Liver (tissue), 9 donors: Measurements from ENCODE around the gene CDK15. TPM values are rescaled to one million over a fixed set of nuclear protein-coding genes. Genes with fewer than 3 reads are reported as not detected.

ENCODE experiments used
- DNase-seq: peaks from one replicate; pipeline ENCODE4 v3.0.0-alpha.2; 2017; ENCODE audit warnings: low spot score
- H3K27ac ChIP-seq, 2 donors: one replicate each; pipeline ENCODE4 v1.7.0; 2013; ENCODE audit warnings: inconsistent platforms in 2 of 2, low read length in 2 of 2, control low read depth in 1 of 2, low read depth in 1 of 2, mild to moderate bottlenecking in 1 of 2
- H3K27me3 ChIP-seq, 4 donors: one replicate each; pipeline versions ENCODE4 v1.6.1 to v1.7.0; 2013; ENCODE audit warnings: low read length in 3 of 4, inconsistent platforms in 1 of 4, mild to moderate bottlenecking in 1 of 4, moderate library complexity in 1 of 4; ENCODE audit not compliant: control insufficient read depth in 4 of 4, insufficient read depth in 4 of 4
- H3K36me3 ChIP-seq, 4 donors: one replicate each; pipeline versions ENCODE4 v1.6.1 to v1.7.0; 2013; ENCODE audit warnings: low read length in 3 of 4, mild to moderate bottlenecking in 3 of 4, low read depth in 1 of 4, moderate library complexity in 1 of 4; ENCODE audit not compliant: control insufficient read depth in 4 of 4, insufficient read depth in 3 of 4
- H3K4me1 ChIP-seq, 4 donors: one replicate each; pipeline versions ENCODE4 v1.6.1 to v1.7.0; 2013; ENCODE audit warnings: low read length in 3 of 4, mild to moderate bottlenecking in 3 of 4, moderate library complexity in 1 of 4; ENCODE audit not compliant: control insufficient read depth in 4 of 4, insufficient read depth in 4 of 4
- H3K4me3 ChIP-seq, 3 donors: one replicate each; pipeline versions ENCODE4 v1.6.1 to v1.7.0; 2013; ENCODE audit warnings: low read length in 3 of 3, control low read depth in 1 of 3, low read depth in 1 of 3, mild to moderate bottlenecking in 1 of 3
- H3K9ac ChIP-seq, 2 donors: one replicate each; pipeline ENCODE4 v1.7.0; 2013; ENCODE audit warnings: low read length in 2 of 2, mild to moderate bottlenecking in 2 of 2, moderate library complexity in 2 of 2, control low read depth in 1 of 2, low read depth in 1 of 2
- H3K9me3 ChIP-seq, 4 donors: one replicate each; pipeline versions ENCODE4 v1.6.1 to v1.7.0; 2013; ENCODE audit warnings: low read length in 3 of 4; ENCODE audit not compliant: control insufficient read depth in 4 of 4
- ATF3 ChIP-seq: IDR thresholded peaks from 2 replicates; pipeline ENCODE4 v1.6.1; 2016; ENCODE audit warnings: antibody characterized with exemption
- CTCF ChIP-seq: fragments of 150-350 bp; IDR thresholded peaks from 2 replicates; pipeline ENCODE4 v1.5.1; 2017; ENCODE audit warnings: improper control_type of control experiment, low read depth, low read length; ENCODE audit not compliant: missing input control
- EGR1 ChIP-seq, 2 donors: IDR thresholded peaks; 2 replicates each; pipeline ENCODE4 v1.6.1; 2016 to 2018; ENCODE audit warnings: antibody characterized with exemption in 2 of 2, low read depth in 2 of 2
- FOXA1 ChIP-seq: IDR thresholded peaks from 2 replicates; pipeline ENCODE4 v1.6.1; 2016; ENCODE audit warnings: antibody characterized with exemption
- FOXA2 ChIP-seq: IDR thresholded peaks from 2 replicates; pipeline ENCODE4 v1.6.1; 2016; ENCODE audit warnings: antibody characterized with exemption
- GABPA ChIP-seq, 2 donors: IDR thresholded peaks in 1 of 2; conservative IDR thresholded peaks in 1 of 2; 2 replicates each; pipeline ENCODE4 v1.6.1; 2016; ENCODE audit warnings: antibody characterized with exemption in 2 of 2, mild to moderate bottlenecking in 1 of 2, moderate library complexity in 1 of 2
- HNF4A ChIP-seq, 2 donors: conservative IDR thresholded peaks; 2 replicates each; pipeline ENCODE4 v1.6.1; 2016; ENCODE audit warnings: antibody characterized with exemption in 2 of 2, mild to moderate bottlenecking in 2 of 2
- JUND ChIP-seq, 2 donors: IDR thresholded peaks; 2 replicates each; pipeline ENCODE4 v1.6.1; 2016; ENCODE audit warnings: antibody characterized with exemption in 2 of 2
- MAX ChIP-seq: IDR thresholded peaks from 2 replicates; pipeline ENCODE4 v1.6.1; 2016; ENCODE audit warnings: antibody characterized with exemption
- NR2F2 ChIP-seq: IDR thresholded peaks from 2 replicates; pipeline ENCODE4 v1.6.1; 2016; ENCODE audit warnings: antibody characterized with exemption
- RAD21 ChIP-seq, 2 donors: IDR thresholded peaks; 2 replicates each; pipeline ENCODE4 v1.6.1; 2016; ENCODE audit warnings: antibody characterized with exemption in 2 of 2, mild to moderate bottlenecking in 2 of 2
- REST ChIP-seq: IDR thresholded peaks from 2 replicates; pipeline ENCODE4 v1.6.1; 2016; ENCODE audit warnings: antibody characterized with exemption, mild to moderate bottlenecking
- RXRA ChIP-seq, 2 donors: IDR thresholded peaks; 2 replicates each; pipeline ENCODE4 v1.6.1; 2017 to 2018; ENCODE audit warnings: antibody characterized with exemption in 2 of 2, mild to moderate bottlenecking in 1 of 2
- SP1 ChIP-seq: IDR thresholded peaks from 2 replicates; pipeline ENCODE4 v1.6.1; 2018; ENCODE audit warnings: antibody characterized with exemption, mild to moderate bottlenecking
- YY1 ChIP-seq: IDR thresholded peaks from 2 replicates; pipeline ENCODE4 v1.6.1; 2016; ENCODE audit warnings: antibody characterized with exemption, mild to moderate bottlenecking
- ZBTB33 ChIP-seq: IDR thresholded peaks from 2 replicates; pipeline ENCODE4 v1.6.1; 2016; ENCODE audit warnings: antibody characterized with exemption
- WGBS: extraction: QIAGEN DNeasy Blood & Tissue Kit; methylation state at CpG from one replicate; pipeline ENCODE4 v1.1.7; 2013; 5-methylcytosine and 5-hydroxymethylcytosine counted together
- polyA plus RNA-seq, 2 donors: library from polyadenylated mRNA; stranded (reverse) in 1 of 2; unstranded in 1 of 2; fragments of 200-250 nt in 1 of 2; fragments of >200 nt in 1 of 2; fragmentation: Nextera tagmentation in 1 of 2; extraction: Ambion mirVana in 1 of 2; gene quantifications; one replicate each; pipeline versions ENCODE4 v1.2.1 to v1.2.3, GENCODE V29; 2013 to 2015
- total RNA-seq, 2 donors: library from RNA; depleted of rRNA; stranded (reverse); fragments of >200 nt; gene quantifications; one replicate each; pipeline ENCODE4 v1.2.3, GENCODE V29; 2014
- donor health status: healthy.
- donor health status: healthy.
- donor health status: healthy.
- donor health status: healthy.
- donor health status: healthy.

CDK15 gene
- total RNA-seq (under 1 TPM; under 0.01 to 0.47 TPM), polyA plus RNA-seq (under 1 TPM in 1 of 2 donors, not detected in 1; 0.06 TPM)

- 77% methylated on average over 10 of the region's 10 CpGs for WGBS
- DNase-seq, result no peak
- no peak within 1 kb of the TSS for H3K9ac ChIP-seq
- H3K4me3 ChIP-seq, result no peak within 1 kb of the TSS
- H3K4me1 ChIP-seq, result no peaks in the 10 kb centered on the region
- no peak for TF ChIP-seq NR2F2
- TF ChIP-seq FOXA2, result no peak
- no peak for TF ChIP-seq EGR1 (IDR thresholded peaks at IDR 0.05; ENCODE audit: low read depth in 2 of 2)
- no peak for TF ChIP-seq REST
- TF ChIP-seq RXRA (IDR thresholded peaks at IDR 0.05), result no peak
- TF ChIP-seq FOXA1, result no peak
- no peak for TF ChIP-seq YY1
- no peak for TF ChIP-seq CTCF
- TF ChIP-seq RAD21 (IDR thresholded peaks at IDR 0.05), result no peak
- no peak for TF ChIP-seq JUND (IDR thresholded peaks at IDR 0.05)
- TF ChIP-seq MAX, result no peak
- no peak for TF ChIP-seq SP1
- no peak for TF ChIP-seq ATF3
- TF ChIP-seq HNF4A (conservative IDR thresholded peaks at IDR 0.05), result no peak
- no peak for TF ChIP-seq ZBTB33
- no peak for TF ChIP-seq GABPA (IDR thresholded peaks at IDR 0.05 in 1 of 2, conservative IDR thresholded peaks at IDR 0.05 in 1 of 2)
- H3K9me3 ChIP-seq, result no peaks in the 10 kb centered on the region
- H3K27ac ChIP-seq, result no peak within 1 kb of the TSS
- no peaks in the 10 kb centered on the region for H3K36me3 ChIP-seq
- no peaks in the 10 kb centered on the region for H3K27me3 ChIP-seq
Observed at GRCh38 chr2:201806442-201807170, at the start of gene CDK15. TSS of gene CDK15 (plus strand) at chr2:201806537. CDS start at chr2:201806665, 128 bp downstream.
